GM18507 (cell line): ENCODE measurements around the gene STRN3.
"Not testable (repeated sequence)": the region's sequence is repeated elsewhere in the genome, so short reads cannot be mapped to it uniquely, and the experiment has no call there.

ENCODE experiments used
- DNase-seq: peaks from one replicate; pipeline ENCODE4 v3.0.0; 2011; ENCODE audit warnings: low read depth; ENCODE audit not compliant: insufficient read length; ENCODE audit errors: extremely low spot score
- FAIRE-seq: peaks from 2 replicates; lab custom pipeline; 2011; peaks lifted over from hg19 to GRCh38; lab: Jason Lieb, UNC

Gene STRN3, protein sequence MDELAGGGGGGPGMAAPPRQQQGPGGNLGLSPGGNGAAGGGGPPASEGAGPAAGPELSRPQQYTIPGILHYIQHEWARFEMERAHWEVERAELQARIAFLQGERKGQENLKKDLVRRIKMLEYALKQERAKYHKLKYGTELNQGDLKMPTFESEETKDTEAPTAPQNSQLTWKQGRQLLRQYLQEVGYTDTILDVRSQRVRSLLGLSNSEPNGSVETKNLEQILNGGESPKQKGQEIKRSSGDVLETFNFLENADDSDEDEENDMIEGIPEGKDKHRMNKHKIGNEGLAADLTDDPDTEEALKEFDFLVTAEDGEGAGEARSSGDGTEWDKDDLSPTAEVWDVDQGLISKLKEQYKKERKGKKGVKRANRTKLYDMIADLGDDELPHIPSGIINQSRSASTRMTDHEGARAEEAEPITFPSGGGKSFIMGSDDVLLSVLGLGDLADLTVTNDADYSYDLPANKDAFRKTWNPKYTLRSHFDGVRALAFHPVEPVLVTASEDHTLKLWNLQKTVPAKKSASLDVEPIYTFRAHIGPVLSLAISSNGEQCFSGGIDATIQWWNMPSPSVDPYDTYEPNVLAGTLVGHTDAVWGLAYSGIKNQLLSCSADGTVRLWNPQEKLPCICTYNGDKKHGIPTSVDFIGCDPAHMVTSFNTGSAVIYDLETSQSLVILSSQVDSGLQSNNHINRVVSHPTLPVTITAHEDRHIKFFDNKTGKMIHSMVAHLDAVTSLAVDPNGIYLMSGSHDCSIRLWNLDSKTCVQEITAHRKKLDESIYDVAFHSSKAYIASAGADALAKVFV

GRCh38 chr14:31026077-31026449 lies at the start of gene STRN3:
TSS of gene STRN3 (minus strand) at chr14:31026379. CDS start at chr14:31026185, 194 bp downstream.
- DNase-seq (no peak), FAIRE-seq (no peak)

DNA sequence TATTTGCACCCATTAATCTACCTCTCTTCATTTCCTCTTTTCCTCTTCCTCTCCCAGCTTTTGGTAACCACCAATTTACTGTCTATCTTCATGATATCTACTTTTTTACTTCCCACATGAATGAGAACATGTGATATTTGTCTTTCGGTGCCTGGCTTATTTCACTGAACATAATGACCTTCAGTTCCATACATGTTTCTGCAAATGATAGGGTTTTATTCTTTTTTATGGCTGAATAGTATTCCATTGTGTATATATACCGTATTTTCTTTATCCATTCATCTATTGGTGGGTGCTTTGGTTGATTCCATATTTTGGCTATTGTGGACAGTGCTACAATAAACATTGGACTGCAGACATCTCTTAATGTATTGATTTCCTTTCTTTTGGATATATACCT lies 49.0 kb upstream of the STRN3 start:
- FAIRE-seq (no peak), DNase-seq (no peak)

GRCh38 chr14:31071151-31071550 lies 45.0 kb upstream of the STRN3 start:
- DNase-seq (no peak), FAIRE-seq (no peak)

- DNase-seq (no peak), FAIRE-seq (no peak)
Measured at GRCh38 chr14:31070431-31070830, 44.3 kb upstream of the STRN3 start.

DNA sequence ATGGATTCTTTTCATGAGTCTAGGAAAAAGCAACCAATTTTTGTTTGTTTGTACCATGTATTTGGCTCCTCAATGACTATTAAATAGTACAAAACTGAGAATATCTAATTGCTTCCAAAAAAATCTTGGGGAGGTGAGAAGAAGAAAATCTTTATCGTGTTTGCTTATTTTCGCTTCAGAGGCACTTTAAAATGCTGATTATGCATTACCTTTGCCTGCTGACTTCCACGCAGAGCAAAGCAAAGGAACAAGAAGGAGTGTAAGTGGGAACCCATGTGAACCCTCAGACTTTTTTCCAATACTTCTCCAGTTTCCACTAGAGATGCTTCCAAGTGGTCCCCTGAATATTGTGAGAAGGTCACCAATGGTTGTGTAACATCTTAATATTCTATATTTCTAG lies 43.2 kb upstream of the STRN3 start:
- no peak for FAIRE-seq

GRCh38 chr14:31068235-31068634 lies 42.1 kb upstream of the STRN3 start:
- DNase-seq: no peak
- FAIRE-seq: no peak

More for the DNA sequence above, 43.2 kb upstream of the STRN3 start:
- no peak for DNase-seq

- FAIRE-seq, DNase-seq: not testable (repeated sequence)
Measured at GRCh38 chr14:31062908-31063307, 36.7 kb upstream of the STRN3 start.

DNA sequence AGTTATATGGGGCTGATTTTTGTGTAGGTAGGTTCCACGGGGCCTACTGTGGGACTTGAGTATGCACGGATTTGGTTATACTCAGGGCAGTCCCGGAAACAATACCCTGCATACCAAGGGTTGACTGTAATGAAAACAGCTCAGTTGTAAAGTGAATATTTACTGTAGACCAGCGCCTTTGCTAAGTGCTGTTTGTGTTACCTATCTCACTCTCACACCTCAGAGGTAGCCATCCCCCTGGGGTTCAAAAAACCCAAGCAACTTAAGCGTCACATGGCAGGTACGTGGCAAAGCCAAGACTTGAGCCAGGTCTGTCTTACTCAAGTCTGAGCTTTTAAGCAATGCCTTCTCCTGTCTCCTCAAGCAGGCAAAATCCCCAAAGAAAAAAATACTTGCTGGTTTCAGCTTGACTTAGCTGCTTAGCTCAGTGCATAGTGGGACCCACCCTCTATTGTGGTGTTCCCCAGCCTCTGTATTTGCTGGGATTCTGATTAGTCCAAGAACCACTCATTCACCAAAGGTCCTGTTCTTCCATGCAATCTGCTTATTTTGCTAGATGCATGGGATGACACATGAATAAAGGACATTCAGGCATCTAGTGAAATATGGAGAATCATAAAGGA lies 34.2 kb upstream of the STRN3 start:
- no peak for DNase-seq
- FAIRE-seq: no peak

GRCh38 chr14:31059152-31059924 lies 33.2 kb upstream of the STRN3 start:
- DNase-seq: no peak
- no peak for FAIRE-seq

GRCh38 chr14:31057701-31058364 lies 31.7 kb upstream of the STRN3 start:
- DNase-seq (no peak), FAIRE-seq (no peak)

DNA sequence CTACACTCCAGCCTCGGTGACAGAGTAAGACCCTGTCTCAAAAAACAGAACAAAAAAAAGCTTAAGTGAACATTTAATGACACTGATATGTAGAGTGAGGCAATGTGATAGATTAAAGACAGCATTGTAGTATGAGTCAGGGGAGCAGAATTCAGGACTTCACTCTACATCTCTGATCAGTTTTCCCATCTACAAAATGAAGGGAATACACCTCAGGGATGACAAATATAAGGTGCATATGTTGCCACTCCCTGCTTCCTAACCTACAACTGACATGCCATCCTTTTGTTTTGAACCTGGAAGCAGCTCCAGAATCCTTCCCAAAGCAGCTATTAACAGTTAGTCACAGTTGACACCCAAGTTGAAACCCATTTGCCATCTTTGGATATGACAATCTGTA lies 30.9 kb upstream of the STRN3 start:
- no peak for FAIRE-seq
- no peak for DNase-seq

GRCh38 chr14:31052905-31053586 lies 26.9 kb upstream of the STRN3 start:
- not testable (repeated sequence) for DNase-seq, FAIRE-seq

DNA sequence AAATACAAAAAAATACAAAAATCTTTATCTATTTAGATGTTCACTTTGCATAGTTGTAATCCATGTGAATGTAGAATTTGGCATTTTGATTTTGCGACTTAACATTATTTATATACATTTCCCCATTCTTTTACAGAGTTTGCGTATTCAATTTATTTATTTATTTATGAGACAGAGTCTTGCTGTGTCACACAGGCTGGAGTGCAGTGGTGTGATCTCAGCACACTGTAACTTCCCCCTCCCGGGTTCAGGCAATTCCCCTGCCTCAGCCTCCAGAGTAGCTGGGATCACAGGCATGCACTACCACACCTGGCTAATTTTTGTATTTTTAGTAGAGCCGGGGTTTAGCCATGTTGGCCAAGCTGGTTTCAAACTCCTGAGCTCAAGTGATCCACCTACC lies 25.3 kb upstream of the STRN3 start:
- FAIRE-seq: no peak

DNA sequence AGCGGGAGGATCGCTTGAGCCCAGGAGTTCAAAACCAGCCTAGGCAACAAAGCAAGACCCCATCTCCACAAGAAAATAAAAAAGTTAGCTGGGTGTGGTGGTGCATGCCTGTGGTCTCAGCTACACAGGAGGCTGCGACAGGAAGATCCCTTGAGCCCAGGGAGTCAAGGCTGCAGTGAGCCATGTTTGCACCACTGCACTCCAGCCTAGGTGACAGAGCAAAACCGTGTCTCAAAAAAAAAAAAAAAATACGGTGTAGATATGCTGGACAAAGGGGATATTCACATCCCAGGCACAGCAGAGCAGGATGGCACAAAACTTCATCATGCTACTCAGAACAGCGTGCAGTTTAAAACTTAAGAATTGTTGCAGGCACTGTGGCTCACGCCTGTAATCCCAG lies 24.8 kb upstream of the STRN3 start:
- FAIRE-seq: no peak
- DNase-seq: no peak

More for the DNA sequence above, 25.3 kb upstream of the STRN3 start:
- DNase-seq: no peak

GRCh38 chr14:31047503-31047902 lies 21.3 kb upstream of the STRN3 start:
- FAIRE-seq: no peak
- DNase-seq: no peak

- DNase-seq (no peak), FAIRE-seq (no peak)
Measured at GRCh38 chr14:31045501-31046080, 19.4 kb upstream of the STRN3 start.

DNA sequence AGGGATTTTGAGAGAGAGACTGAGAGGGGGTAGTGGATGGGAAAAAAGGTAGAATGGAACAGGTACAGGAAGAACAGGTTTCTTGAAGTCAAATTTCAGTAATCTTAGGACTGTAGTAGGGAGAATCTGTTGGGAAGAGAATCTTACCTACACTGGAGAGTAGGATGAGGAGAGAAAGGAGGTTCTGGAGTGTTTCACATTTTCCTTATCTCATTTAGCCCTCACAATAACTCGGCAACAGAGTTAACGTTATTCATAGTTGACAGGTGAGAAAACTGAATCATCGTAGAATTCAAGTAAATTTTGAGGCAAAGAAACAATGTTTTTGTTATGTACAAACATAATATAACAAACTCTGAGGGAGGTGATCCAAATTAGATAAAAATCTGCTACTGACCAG lies 17.2 kb upstream of the STRN3 start:
- FAIRE-seq (no peak), DNase-seq (no peak)

DNA sequence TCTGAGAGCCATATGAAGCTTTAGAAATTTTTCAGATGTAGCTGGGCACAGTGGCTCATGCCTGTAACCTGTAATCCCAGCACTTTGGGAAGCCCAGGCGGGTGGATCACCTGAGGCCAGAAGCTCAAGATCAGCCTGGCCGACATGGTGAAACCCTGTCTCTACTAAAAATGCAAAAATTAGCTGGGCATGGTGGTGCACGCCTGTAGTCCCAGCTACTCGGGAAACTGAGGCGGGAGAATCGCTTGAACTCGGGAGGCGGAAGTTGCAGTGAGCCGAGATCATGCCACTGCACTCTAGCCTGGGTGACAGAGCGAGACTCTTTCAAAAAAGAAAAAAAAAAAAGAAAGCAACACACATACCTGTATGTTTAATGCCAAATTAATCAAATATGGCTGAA lies 16.7 kb upstream of the STRN3 start:
- not testable (repeated sequence) for FAIRE-seq

More for the DNA sequence above, 16.7 kb upstream of the STRN3 start:
- DNase-seq: not testable (repeated sequence)
